ENCODE data around the gene ZFP14.

The ZFP14 gene

GRCh38 chr19:36404498-36404897, 25.5 kb upstream of the ZFP14 start:
- Histone ChIP-seq H3K18ac (ENCODE audit: low read length) (no peak overlapping the region), H2BK12ac (ENCODE audit: low read length) (no peak overlapping the region), H3K27me3 (ENCODE audit: insufficient read depth, low read length) (no peaks in the 10 kb centered on the region), H3K27ac (ENCODE audit: low read depth, low read length) (no peak overlapping the region), H3K36me3 (ENCODE audit: control insufficient read depth in 1 of 2, insufficient read depth in 2 of 2, low read length in 2 of 2) (peaks cover 14 to 17% of the 10 kb centered on the region in 2 experiments), H2AK5ac (ENCODE audit: low read length) (no peak overlapping the region), H3K14ac (ENCODE audit: low read length) (no peak overlapping the region), H3K4me2 (ENCODE audit: low read length) (no peak overlapping the region), H3K9me3 (ENCODE audit: insufficient read depth, low read depth, low read length) (no peaks in the 10 kb centered on the region), H3K23ac (ENCODE audit: low read length) (no peak overlapping the region), H4K8ac (ENCODE audit: low read depth, low read length) (no peak overlapping the region), H2AFZ (ENCODE audit: insufficient read depth, low read length, poor library complexity) (no peak overlapping the region), H3K4me3 (ENCODE audit: low read depth, low read length) (no peak overlapping the region), H4K91ac (ENCODE audit: low read depth, low read length) (no peak overlapping the region), H3K79me2 (ENCODE audit: control insufficient read depth, insufficient read depth, low read length, poor library complexity) (no peaks in the 10 kb centered on the region), H4K12ac (ENCODE audit: low read depth, low read length) (no peak overlapping the region), H2BK120ac (ENCODE audit: insufficient read depth, low read length, poor library complexity) (no peak overlapping the region), H2BK5ac (ENCODE audit: low read depth, low read length, poor library complexity) (no peak overlapping the region), H3K4ac (ENCODE audit: low read depth, low read length) (no peak overlapping the region), H3K9ac (ENCODE audit: low read length) (no peak overlapping the region), H3K79me1 (ENCODE audit: low read length) (no peaks in the 10 kb centered on the region), H3K4me1 (ENCODE audit: control insufficient read depth in 1 of 2, insufficient read depth in 2 of 2, low read length in 2 of 2) (no peaks in the 10 kb centered on the region)
- DNase-seq: no peak
- no CpG with 5 or more reads among the region's 3 CpGs for WGBS (ENCODE audit: extremely low coverage, insufficient coverage, insufficient read length)

GRCh38 chr19:36401475-36401874, 22.5 kb upstream of the ZFP14 start:
- H3K23ac ChIP-seq (ENCODE audit: low read length): no peak overlapping the region
- H3K4me1 ChIP-seq (ENCODE audit: control insufficient read depth in 1 of 2, insufficient read depth in 2 of 2, low read length in 2 of 2): no peaks in the 10 kb centered on the region
- H3K9ac ChIP-seq (ENCODE audit: low read length): no peak overlapping the region
- H2AFZ ChIP-seq (ENCODE audit: insufficient read depth, low read length, poor library complexity): no peak overlapping the region
- no CpG with 5 or more reads among the region's 7 CpGs for WGBS (ENCODE audit: extremely low coverage, insufficient coverage, insufficient read length)
- no peak overlapping the region for H4K12ac ChIP-seq (ENCODE audit: low read depth, low read length)
- H3K9me3 ChIP-seq (ENCODE audit: insufficient read depth, low read depth, low read length): peaks cover 3% of the 10 kb centered on the region
- no peak for DNase-seq
- H2BK5ac ChIP-seq (ENCODE audit: low read depth, low read length, poor library complexity): no peak overlapping the region
- no peak overlapping the region for H3K14ac ChIP-seq (ENCODE audit: low read length)
- no peak overlapping the region for H2AK5ac ChIP-seq (ENCODE audit: low read length)
- H3K36me3 ChIP-seq (ENCODE audit: control insufficient read depth in 1 of 2, insufficient read depth in 2 of 2, low read length in 2 of 2): peaks cover 25 to 28% of the 10 kb centered on the region in 2 experiments
- H2BK120ac ChIP-seq (ENCODE audit: insufficient read depth, low read length, poor library complexity): no peak overlapping the region
- H3K4me2 ChIP-seq (ENCODE audit: low read length): no peak overlapping the region
- no peak overlapping the region for H3K18ac ChIP-seq (ENCODE audit: low read length)
- H3K27me3 ChIP-seq (ENCODE audit: insufficient read depth, low read length): no peaks in the 10 kb centered on the region
- no peak overlapping the region for H3K4ac ChIP-seq (ENCODE audit: low read depth, low read length)
- no peak overlapping the region for H4K8ac ChIP-seq (ENCODE audit: low read depth, low read length)
- H3K79me2 ChIP-seq (ENCODE audit: control insufficient read depth, insufficient read depth, low read length, poor library complexity): no peaks in the 10 kb centered on the region
- no peak overlapping the region for H3K4me3 ChIP-seq (ENCODE audit: low read depth, low read length)
- H4K91ac ChIP-seq (ENCODE audit: low read depth, low read length): no peak overlapping the region
- no peak overlapping the region for H2BK12ac ChIP-seq (ENCODE audit: low read length)
- no peaks in the 10 kb centered on the region for H3K79me1 ChIP-seq (ENCODE audit: low read length)
- no peak overlapping the region for H3K27ac ChIP-seq (ENCODE audit: low read depth, low read length)

- no peaks in the 10 kb centered on the region for H3K79me2 ChIP-seq (ENCODE audit: control insufficient read depth, insufficient read depth, low read length, poor library complexity)
- H2BK120ac ChIP-seq (ENCODE audit: insufficient read depth, low read length, poor library complexity): no peak overlapping the region
- H3K4ac ChIP-seq (ENCODE audit: low read depth, low read length): no peak overlapping the region
- no peak overlapping the region for H2AFZ ChIP-seq (ENCODE audit: insufficient read depth, low read length, poor library complexity)
- H2BK12ac ChIP-seq (ENCODE audit: low read length): no peak overlapping the region
- no peak overlapping the region for H3K14ac ChIP-seq (ENCODE audit: low read length)
- H4K91ac ChIP-seq (ENCODE audit: low read depth, low read length): no peak overlapping the region
- DNase-seq: no peak
- H3K4me2 ChIP-seq (ENCODE audit: low read length): no peak overlapping the region
- no peaks in the 10 kb centered on the region for H3K79me1 ChIP-seq (ENCODE audit: low read length)
- H2AK5ac ChIP-seq (ENCODE audit: low read length): no peak overlapping the region
- H3K4me1 ChIP-seq (ENCODE audit: control insufficient read depth in 1 of 2, insufficient read depth in 2 of 2, low read length in 2 of 2): no peaks in the 10 kb centered on the region
- peaks cover 26 to 32% of the 10 kb centered on the region in 2 experiments for H3K36me3 ChIP-seq (ENCODE audit: control insufficient read depth in 1 of 2, insufficient read depth in 2 of 2, low read length in 2 of 2)
- no peak overlapping the region for H3K18ac ChIP-seq (ENCODE audit: low read length)
- H3K4me3 ChIP-seq (ENCODE audit: low read depth, low read length): no peak overlapping the region
- WGBS (ENCODE audit: extremely low coverage, insufficient coverage, insufficient read length): no CpG with 5 or more reads among the region's 3 CpGs
- no peak overlapping the region for H4K8ac ChIP-seq (ENCODE audit: low read depth, low read length)
- no peak overlapping the region for H2BK5ac ChIP-seq (ENCODE audit: low read depth, low read length, poor library complexity)
- no peak overlapping the region for H3K27ac ChIP-seq (ENCODE audit: low read depth, low read length)
- H3K27me3 ChIP-seq (ENCODE audit: insufficient read depth, low read length): no peaks in the 10 kb centered on the region
- H3K9ac ChIP-seq (ENCODE audit: low read length): no peak overlapping the region
- no peak overlapping the region for H3K23ac ChIP-seq (ENCODE audit: low read length)
- H4K12ac ChIP-seq (ENCODE audit: low read depth, low read length): no peak overlapping the region
- H3K9me3 ChIP-seq (ENCODE audit: insufficient read depth, low read depth, low read length): peaks cover 6% of the 10 kb centered on the region
These were observed 19.6 kb upstream of the ZFP14 start for GRCh38 chr19:36398571-36398970.

GRCh38 chr19:36392916-36393673, 14.1 kb upstream of the ZFP14 start:
- no peak overlapping the region for H4K12ac ChIP-seq (ENCODE audit: low read depth, low read length)
- no peak overlapping the region for H2BK120ac ChIP-seq (ENCODE audit: insufficient read depth, low read length, poor library complexity)
- no peak overlapping the region for H2AFZ ChIP-seq (ENCODE audit: insufficient read depth, low read length, poor library complexity)
- no peak overlapping the region for H4K91ac ChIP-seq (ENCODE audit: low read depth, low read length)
- WGBS (ENCODE audit: extremely low coverage, insufficient coverage, insufficient read length): no CpG with 5 or more reads among the region's 11 CpGs
- no peak overlapping the region for H2BK5ac ChIP-seq (ENCODE audit: low read depth, low read length, poor library complexity)
- no peaks in the 10 kb centered on the region for H3K27me3 ChIP-seq (ENCODE audit: insufficient read depth, low read length)
- H3K4ac ChIP-seq (ENCODE audit: low read depth, low read length): no peak overlapping the region
- no peak overlapping the region for H4K8ac ChIP-seq (ENCODE audit: low read depth, low read length)
- peaks cover 17% of the 10 kb centered on the region for H3K9me3 ChIP-seq (ENCODE audit: insufficient read depth, low read depth, low read length)
- no peak overlapping the region for H3K23ac ChIP-seq (ENCODE audit: low read length)
- H3K79me2 ChIP-seq (ENCODE audit: control insufficient read depth, insufficient read depth, low read length, poor library complexity): no peaks in the 10 kb centered on the region
- no peak overlapping the region for H3K9ac ChIP-seq (ENCODE audit: low read length)
- H3K18ac ChIP-seq (ENCODE audit: low read length): no peak overlapping the region
- H3K4me1 ChIP-seq (ENCODE audit: control insufficient read depth in 1 of 2, insufficient read depth in 2 of 2, low read length in 2 of 2): no peaks in the 10 kb centered on the region
- no peak overlapping the region for H3K14ac ChIP-seq (ENCODE audit: low read length)
- H2BK12ac ChIP-seq (ENCODE audit: low read length): no peak overlapping the region
- peaks cover 21 to 37% of the 10 kb centered on the region in 2 experiments for H3K36me3 ChIP-seq (ENCODE audit: control insufficient read depth in 1 of 2, insufficient read depth in 2 of 2, low read length in 2 of 2)
- peak; percentile 59 to 72 for DNase-seq
- no peak overlapping the region for H3K27ac ChIP-seq (ENCODE audit: low read depth, low read length)
- H2AK5ac ChIP-seq (ENCODE audit: low read length): no peak overlapping the region
- H3K4me3 ChIP-seq (ENCODE audit: low read depth, low read length): no peak overlapping the region
- no peak overlapping the region for H3K4me2 ChIP-seq (ENCODE audit: low read length)
- no peaks in the 10 kb centered on the region for H3K79me1 ChIP-seq (ENCODE audit: low read length)

Data from trophoblast cell (in vitro differentiated cells and primary cell).